HL-60 (cell line): ENCODE measurements around the gene BEGAIN.

ENCODE experiments used
- CTCF ChIP-seq: IDR thresholded peaks from one replicate; pipeline ENCODE4 v1.5.1; 2011; ENCODE audit warnings: low read length, control low read depth, inconsistent platforms; ENCODE audit not compliant: insufficient read depth
- GABPA ChIP-seq: IDR thresholded peaks from 2 replicates; pipeline ENCODE4 v1.6.1; 2012; ENCODE audit warnings: low read depth
- POLR2AphosphoS5 ChIP-seq: IDR thresholded peaks from 2 replicates; pipeline ENCODE4 v1.6.1; 2012; ENCODE audit warnings: low read depth
- REST ChIP-seq: IDR thresholded peaks from 2 replicates; pipeline ENCODE4 v1.6.1; 2012; ENCODE audit warnings: low read depth; ENCODE audit not compliant: insufficient replicate concordance
- SPI1 ChIP-seq: IDR thresholded peaks from 2 replicates; pipeline ENCODE4 v1.6.1; 2012; ENCODE audit warnings: low read depth, mild to moderate bottlenecking, borderline replicate concordance

GRCh38 chr14:100587086-100587762 lies at the start of gene BEGAIN:
- TF ChIP-seq CTCF, result no peak
- TF ChIP-seq POLR2AphosphoS5, result no peak
- TF ChIP-seq GABPA, result no peak
- TF ChIP-seq REST, result no peak
- TF ChIP-seq SPI1, result no peak
